HepG2 (cell line): ENCODE measurements around the gene PSPH. TPM values are rescaled to one million over a fixed set of nuclear protein-coding genes. Genes with fewer than 3 reads are reported as not detected.
A peak's percentile ranks its signal among the peaks of the same experiment; 100 is the strongest.

Experiments
- ARHGAP35 ChIP-seq: sonication (generic); formaldehyde crosslinking; IDR thresholded peaks from 2 replicates; pipeline ENCODE4 v1.9.0; 2022; ENCODE audit warnings: mild to moderate bottlenecking, inconsistent platforms, moderate library complexity, missing genetic modification reagents, borderline replicate concordance
- ATRX ChIP-seq: sonication (generic); formaldehyde crosslinking; IDR thresholded peaks from 2 replicates; pipeline ENCODE4 v1.4.0; 2020; ENCODE audit warnings: missing genetic modification reagents, borderline replicate concordance
- GPN1 ChIP-seq: sonication (generic); formaldehyde crosslinking; IDR thresholded peaks from 2 replicates; pipeline ENCODE4 v1.5.1; 2020; ENCODE audit warnings: missing genetic modification reagents, borderline replicate concordance
- RAD51 ChIP-seq: fragments of 450-650 bp; IDR thresholded peaks from 2 replicates; pipeline ENCODE4 v1.6.1; 2016; ENCODE audit warnings: borderline replicate concordance
- RNF2 ChIP-seq: fragments of 450-650 bp; conservative IDR thresholded peaks from 2 replicates; pipeline ENCODE4 v1.6.1; 2016; ENCODE audit warnings: low read depth
- SETDB1 ChIP-seq: sonication (generic); formaldehyde crosslinking; IDR thresholded peaks from 2 replicates; pipeline ENCODE4 v1.5.1; 2020; ENCODE audit warnings: missing genetic modification reagents, mild to moderate bottlenecking, borderline replicate concordance
- SOX6 ChIP-seq, 2 experiments: fragments of 450-650 bp in 1 of 2; sonication (generic) in 1 of 2; formaldehyde crosslinking in 1 of 2; IDR thresholded peaks; 2 replicates each; pipeline versions ENCODE4 v1.4.0 to v1.6.1; 2017 to 2020; ENCODE audit warnings: antibody characterized with exemption in 1 of 2, mild to moderate bottlenecking in 1 of 2, missing genetic modification reagents in 1 of 2
- SSRP1 ChIP-seq: IDR thresholded peaks from 2 replicates; pipeline ENCODE4 v1.6.1; 2016; ENCODE audit warnings: control low read depth
- ZBTB38 ChIP-seq: sonication (generic); formaldehyde crosslinking; IDR thresholded peaks from 2 replicates; pipeline ENCODE4 v1.5.1; 2020; ENCODE audit warnings: mild to moderate bottlenecking, missing genetic modification reagents
- ZNF264 ChIP-seq: sonication (generic); formaldehyde crosslinking; IDR thresholded peaks from 2 replicates; pipeline ENCODE4 v1.4.0; 2020; ENCODE audit warnings: missing genetic modification reagents
- ZNF44 ChIP-seq: sonication (generic); formaldehyde crosslinking; IDR thresholded peaks from 2 replicates; pipeline ENCODE4 v1.5.1; 2020; ENCODE audit warnings: mild to moderate bottlenecking, missing genetic modification reagents
- ZNF713 ChIP-seq: sonication (generic); formaldehyde crosslinking; IDR thresholded peaks from 2 replicates; pipeline ENCODE4 v1.4.0; 2020; ENCODE audit warnings: mild to moderate bottlenecking, missing genetic modification reagents
- ZSCAN21 ChIP-seq: sonication (generic); formaldehyde crosslinking; IDR thresholded peaks from 2 replicates; pipeline ENCODE4 v1.8.0; 2022; ENCODE audit warnings: mild to moderate bottlenecking, missing genetic modification reagents, moderate library complexity, borderline replicate concordance
- polyA plus RNA-seq, 8 experiments: library from polyadenylated mRNA; depleted of rRNA in 3 of 8; stranded (reverse) in 7 of 8; unstranded in 1 of 8; fragments of >200 nt; fragmentation: Illumina TruSeq in 4 of 8; extraction: Trizol in 4 of 8; gene quantifications; 2 replicates each; pipeline versions ENCODE4 v1.2.1 to v1.2.3, GENCODE V29; 2011 to 2016; ENCODE audit warnings: low read depth in 4 of 8, missing spikeins in 1 of 8, mixed read lengths in 1 of 8; ENCODE audit not compliant: insufficient read depth in 1 of 8
- total RNA-seq, 5 experiments: library from RNA; depleted of rRNA; stranded (reverse); fragments of >200 nt; fragmentation: Illumina TruSeq; extraction: Trizol; gene quantifications; 2 replicates each; pipeline ENCODE4 v1.2.3, GENCODE V29; 2016; ENCODE audit warnings: low read depth in 1 of 5
- TF ChIP-seq, protein P1 (sequence below): sonication (generic); formaldehyde crosslinking; IDR thresholded peaks from 2 replicates; pipeline ENCODE4 v1.5.1; 2020; ENCODE audit warnings: missing genetic modification reagents, mild to moderate bottlenecking, borderline replicate concordance
- TF ChIP-seq, protein P2 (sequence below): sonication (generic); formaldehyde crosslinking; IDR thresholded peaks from 2 replicates; pipeline ENCODE4 v1.8.0; 2022; ENCODE audit warnings: mild to moderate bottlenecking, missing genetic modification reagents, moderate library complexity
- TF ChIP-seq, protein P3 (sequence below): sonication (generic); formaldehyde crosslinking; IDR thresholded peaks from 2 replicates; pipeline ENCODE4 v1.8.1; 2023; ENCODE audit warnings: missing genetic modification reagents, inconsistent platforms, borderline replicate concordance
- TF ChIP-seq, protein P4 (sequence below): sonication (generic); formaldehyde crosslinking; IDR thresholded peaks from 2 replicates; pipeline ENCODE4 v1.5.0; 2020; ENCODE audit warnings: missing genetic modification reagents
- TF ChIP-seq, protein P5 (sequence below): sonication (generic); formaldehyde crosslinking; IDR thresholded peaks from 2 replicates; pipeline ENCODE4 v1.4.0; 2020; ENCODE audit warnings: low read depth, mild to moderate bottlenecking, missing genetic modification reagents
- TF ChIP-seq, protein P6 (sequence below): sonication (generic); formaldehyde crosslinking; IDR thresholded peaks from 2 replicates; pipeline ENCODE4 v1.5.0; 2020; ENCODE audit warnings: missing genetic modification reagents

The PSPH gene
- total and polyA plus RNA-seq, 2 of the 13 experiments (the other 11 are each of a cell fraction or from before 2014, with no cell fraction given), result 85.5 to 124 TPM

DNA sequence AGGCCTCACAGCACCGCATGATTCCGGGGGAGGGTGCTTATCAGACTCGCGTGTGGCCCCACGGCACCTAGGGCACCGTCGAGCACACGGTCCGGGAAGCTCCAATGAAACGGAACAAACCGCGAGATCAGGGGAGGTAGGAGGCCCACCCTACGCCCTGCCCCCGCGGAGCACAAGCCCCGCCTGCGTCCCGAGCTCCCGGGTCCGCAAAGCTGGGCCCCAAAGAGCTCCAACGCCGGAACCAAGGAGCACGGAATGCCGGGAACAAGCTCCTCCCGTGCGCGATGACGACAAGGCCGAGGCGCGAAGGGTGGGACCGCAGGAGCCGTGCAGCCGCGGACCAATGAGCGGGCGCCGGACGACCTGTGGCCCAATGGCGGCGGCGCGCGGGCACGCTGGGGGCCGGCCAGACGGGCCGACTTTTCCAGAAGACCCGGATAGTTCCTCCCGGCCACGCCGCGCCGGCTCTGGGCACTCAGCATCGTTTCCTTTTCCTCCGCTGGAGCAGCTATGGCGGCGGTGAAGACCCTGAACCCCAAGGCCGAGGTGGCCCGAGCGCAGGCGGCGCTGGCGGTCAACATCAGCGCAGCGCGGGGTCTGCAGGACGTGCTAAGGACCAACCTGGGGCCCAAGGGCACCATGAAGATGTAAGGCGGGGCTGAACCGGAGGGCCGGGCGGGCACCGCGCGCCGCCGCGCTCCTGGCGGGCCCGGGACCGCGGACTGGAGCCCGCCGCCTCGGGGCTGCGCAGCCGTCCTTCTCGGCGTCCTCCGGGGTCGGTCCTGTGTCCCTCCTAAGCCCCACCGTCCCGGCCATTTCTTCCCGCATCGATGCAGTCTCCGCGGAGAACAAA, at the start of gene PSPH, which contains the start of gene CCT6A (continued):
- TF ChIP-seq, protein P1, sequence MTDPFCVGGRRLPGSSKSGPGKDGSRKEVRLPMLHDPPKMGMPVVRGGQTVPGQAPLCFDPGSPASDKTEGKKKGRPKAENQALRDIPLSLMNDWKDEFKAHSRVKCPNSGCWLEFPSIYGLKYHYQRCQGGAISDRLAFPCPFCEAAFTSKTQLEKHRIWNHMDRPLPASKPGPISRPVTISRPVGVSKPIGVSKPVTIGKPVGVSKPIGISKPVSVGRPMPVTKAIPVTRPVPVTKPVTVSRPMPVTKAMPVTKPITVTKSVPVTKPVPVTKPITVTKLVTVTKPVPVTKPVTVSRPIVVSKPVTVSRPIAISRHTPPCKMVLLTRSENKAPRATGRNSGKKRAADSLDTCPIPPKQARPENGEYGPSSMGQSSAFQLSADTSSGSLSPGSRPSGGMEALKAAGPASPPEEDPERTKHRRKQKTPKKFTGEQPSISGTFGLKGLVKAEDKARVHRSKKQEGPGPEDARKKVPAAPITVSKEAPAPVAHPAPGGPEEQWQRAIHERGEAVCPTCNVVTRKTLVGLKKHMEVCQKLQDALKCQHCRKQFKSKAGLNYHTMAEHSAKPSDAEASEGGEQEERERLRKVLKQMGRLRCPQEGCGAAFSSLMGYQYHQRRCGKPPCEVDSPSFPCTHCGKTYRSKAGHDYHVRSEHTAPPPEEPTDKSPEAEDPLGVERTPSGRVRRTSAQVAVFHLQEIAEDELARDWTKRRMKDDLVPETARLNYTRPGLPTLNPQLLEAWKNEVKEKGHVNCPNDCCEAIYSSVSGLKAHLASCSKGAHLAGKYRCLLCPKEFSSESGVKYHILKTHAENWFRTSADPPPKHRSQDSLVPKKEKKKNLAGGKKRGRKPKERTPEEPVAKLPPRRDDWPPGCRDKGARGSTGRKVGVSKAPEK (CRISPR knock-in tag), result no peak
- TF ChIP-seq SETDB1 (CRISPR knock-in tag) (no peak), ZNF44 (peak; percentile 60; the same call in 1 of the 2 replicates), RNF2 (peak; percentile 42), GPN1 (no peak), ZSCAN21 (peak; percentile 46; the same call in 1 of the 2 replicates), RAD51 (no peak), SOX6 (IDR thresholded peaks at IDR 0.05) (no peak), SOX6 (CRISPR knock-in tag; IDR thresholded peaks at IDR 0.05) (peak; percentile 72), ZNF264 (CRISPR knock-in tag) (no peak), ZBTB38 (CRISPR knock-in tag) (peak; percentile 90), ATRX (no peak), ARHGAP35 (CRISPR knock-in tag) (peak; percentile 61; the same call in 1 of the 2 replicates), SSRP1 (CRISPR knock-in tag) (no peak), ZNF713 (CRISPR knock-in tag) (0 out of 2 replicates have a peak, but pooled peaks have one; percentile 34)
- TF ChIP-seq, protein P2, sequence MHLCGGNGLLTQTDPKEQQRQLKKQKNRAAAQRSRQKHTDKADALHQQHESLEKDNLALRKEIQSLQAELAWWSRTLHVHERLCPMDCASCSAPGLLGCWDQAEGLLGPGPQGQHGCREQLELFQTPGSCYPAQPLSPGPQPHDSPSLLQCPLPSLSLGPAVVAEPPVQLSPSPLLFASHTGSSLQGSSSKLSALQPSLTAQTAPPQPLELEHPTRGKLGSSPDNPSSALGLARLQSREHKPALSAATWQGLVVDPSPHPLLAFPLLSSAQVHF (CRISPR knock-in tag), result peak; percentile 41; the same call in 1 of the 2 replicates
- TF ChIP-seq, protein P3, sequence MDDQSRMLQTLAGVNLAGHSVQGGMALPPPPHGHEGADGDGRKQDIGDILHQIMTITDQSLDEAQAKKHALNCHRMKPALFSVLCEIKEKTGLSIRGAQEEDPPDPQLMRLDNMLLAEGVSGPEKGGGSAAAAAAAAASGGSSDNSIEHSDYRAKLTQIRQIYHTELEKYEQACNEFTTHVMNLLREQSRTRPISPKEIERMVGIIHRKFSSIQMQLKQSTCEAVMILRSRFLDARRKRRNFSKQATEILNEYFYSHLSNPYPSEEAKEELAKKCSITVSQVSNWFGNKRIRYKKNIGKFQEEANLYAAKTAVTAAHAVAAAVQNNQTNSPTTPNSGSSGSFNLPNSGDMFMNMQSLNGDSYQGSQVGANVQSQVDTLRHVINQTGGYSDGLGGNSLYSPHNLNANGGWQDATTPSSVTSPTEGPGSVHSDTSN (CRISPR knock-in tag), result no peak
- TF ChIP-seq, protein P4, sequence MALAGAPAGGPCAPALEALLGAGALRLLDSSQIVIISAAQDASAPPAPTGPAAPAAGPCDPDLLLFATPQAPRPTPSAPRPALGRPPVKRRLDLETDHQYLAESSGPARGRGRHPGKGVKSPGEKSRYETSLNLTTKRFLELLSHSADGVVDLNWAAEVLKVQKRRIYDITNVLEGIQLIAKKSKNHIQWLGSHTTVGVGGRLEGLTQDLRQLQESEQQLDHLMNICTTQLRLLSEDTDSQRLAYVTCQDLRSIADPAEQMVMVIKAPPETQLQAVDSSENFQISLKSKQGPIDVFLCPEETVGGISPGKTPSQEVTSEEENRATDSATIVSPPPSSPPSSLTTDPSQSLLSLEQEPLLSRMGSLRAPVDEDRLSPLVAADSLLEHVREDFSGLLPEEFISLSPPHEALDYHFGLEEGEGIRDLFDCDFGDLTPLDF, result peak; percentile 88
- TF ChIP-seq, protein P5, sequence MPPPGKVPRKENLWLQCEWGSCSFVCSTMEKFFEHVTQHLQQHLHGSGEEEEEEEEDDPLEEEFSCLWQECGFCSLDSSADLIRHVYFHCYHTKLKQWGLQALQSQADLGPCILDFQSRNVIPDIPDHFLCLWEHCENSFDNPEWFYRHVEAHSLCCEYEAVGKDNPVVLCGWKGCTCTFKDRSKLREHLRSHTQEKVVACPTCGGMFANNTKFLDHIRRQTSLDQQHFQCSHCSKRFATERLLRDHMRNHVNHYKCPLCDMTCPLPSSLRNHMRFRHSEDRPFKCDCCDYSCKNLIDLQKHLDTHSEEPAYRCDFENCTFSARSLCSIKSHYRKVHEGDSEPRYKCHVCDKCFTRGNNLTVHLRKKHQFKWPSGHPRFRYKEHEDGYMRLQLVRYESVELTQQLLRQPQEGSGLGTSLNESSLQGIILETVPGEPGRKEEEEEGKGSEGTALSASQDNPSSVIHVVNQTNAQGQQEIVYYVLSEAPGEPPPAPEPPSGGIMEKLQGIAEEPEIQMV, result peak; percentile 88
- TF ChIP-seq, protein P6, sequence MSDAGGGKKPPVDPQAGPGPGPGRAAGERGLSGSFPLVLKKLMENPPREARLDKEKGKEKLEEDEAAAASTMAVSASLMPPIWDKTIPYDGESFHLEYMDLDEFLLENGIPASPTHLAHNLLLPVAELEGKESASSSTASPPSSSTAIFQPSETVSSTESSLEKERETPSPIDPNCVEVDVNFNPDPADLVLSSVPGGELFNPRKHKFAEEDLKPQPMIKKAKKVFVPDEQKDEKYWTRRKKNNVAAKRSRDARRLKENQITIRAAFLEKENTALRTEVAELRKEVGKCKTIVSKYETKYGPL (CRISPR knock-in tag), result no peak
